T-helper 17 cell (primary cell): Measurements from ENCODE around the gene KDELR3. TPM values are rescaled to one million over a fixed set of nuclear protein-coding genes. Genes with fewer than 3 reads are reported as not detected.
A peak's percentile ranks its signal among the peaks of the same experiment; 100 is the strongest.

Source experiments
- ATAC-seq: fragments of 150-1000 bp; cut with Tn5 transposase; 2 replicates; pipeline ENCODE4 v1.10.0; 2021; ENCODE audit warnings: mild to moderate bottlenecking, moderate library complexity
- DNase-seq, 3 donors: peaks; one replicate each; pipeline versions ENCODE4 v3.0.0 to v3.0.0-alpha.2; 2020 to 2021
- H3K9me3 ChIP-seq: one replicate; pipeline ENCODE4 v1.7.0; 2013; ENCODE audit warnings: low read length, mild to moderate bottlenecking; ENCODE audit not compliant: control insufficient read depth, poor library complexity, severe bottlenecking
- H3K27ac Mint-ChIP-seq: one replicate; pipeline ENCODE4 v1.8.0; 2022; ENCODE audit warnings: mild to moderate bottlenecking, moderate library complexity, mixed read lengths
- H3K27me3 Mint-ChIP-seq: one replicate; pipeline ENCODE4 v1.8.0; 2022; ENCODE audit warnings: mixed read lengths
- H3K36me3 Mint-ChIP-seq: one replicate; pipeline ENCODE4 v1.8.0; 2022; ENCODE audit warnings: low read depth, mixed read lengths
- H3K4me1 Mint-ChIP-seq: one replicate; pipeline ENCODE4 v1.8.0; 2022; ENCODE audit warnings: mild to moderate bottlenecking, mixed read lengths
- H3K4me3 Mint-ChIP-seq: one replicate; pipeline ENCODE4 v1.8.0; 2022; ENCODE audit warnings: mild to moderate bottlenecking, moderate library complexity, mixed read lengths
- total RNA-seq, 4 donors: library from RNA in 2 of 4; stranded (reverse) in 2 of 4; gene quantifications; one replicate each; pipeline ENCODE4 v1.2.3 and lab custom pipeline; 2022 to 2026

KDELR3 gene
- total RNA-seq, 2 donors from 2014 or later: not detected

- Mint-ChIP-seq H3K27me3 (peaks cover 12% of the 10 kb centered on the region), H3K27ac (no peak overlapping the region)
These were observed 38.3 kb upstream of the KDELR3 start for GRCh38 chr22:38429499-38430068.

GRCh38 chr22:38431266-38432010 is 36.5 kb upstream of the KDELR3 start:
- H3K27ac Mint-ChIP-seq: no peak overlapping the region

More at GRCh38 chr22:38429499-38430068, 38.3 kb upstream of the KDELR3 start:
- no peaks in the 10 kb centered on the region for H3K9me3 ChIP-seq
- no peaks in the 10 kb centered on the region for H3K36me3 Mint-ChIP-seq
- H3K4me1 Mint-ChIP-seq: no peaks in the 10 kb centered on the region
- H3K4me3 Mint-ChIP-seq: no peak overlapping the region
- DNase-seq (no peak), ATAC-seq (no peak)

GRCh38 chr22:38432264-38432663 is 35.6 kb upstream of the KDELR3 start:
- H3K9me3 ChIP-seq: no peaks in the 10 kb centered on the region
- Mint-ChIP-seq H3K4me3 (no peak overlapping the region), H3K27me3 (peaks cover 13% of the 10 kb centered on the region), H3K27ac (no peak overlapping the region), H3K36me3 (no peaks in the 10 kb centered on the region), H3K4me1 (no peaks in the 10 kb centered on the region)
- no peak for DNase-seq
- ATAC-seq: no peak

More at GRCh38 chr22:38431266-38432010, 36.5 kb upstream of the KDELR3 start:
- DNase-seq (no peak), ATAC-seq (no peak)
- no peaks in the 10 kb centered on the region for H3K9me3 ChIP-seq
- Mint-ChIP-seq H3K36me3 (no peaks in the 10 kb centered on the region), H3K4me1 (no peaks in the 10 kb centered on the region), H3K27me3 (peaks cover 13% of the 10 kb centered on the region), H3K4me3 (no peak overlapping the region)

GRCh38 chr22:38433871-38434270 is 34.0 kb upstream of the KDELR3 start:
- Mint-ChIP-seq H3K4me3 (no peak overlapping the region), H3K36me3 (no peaks in the 10 kb centered on the region)
- no peak for ATAC-seq

GRCh38 chr22:38435010-38435409 is 32.9 kb upstream of the KDELR3 start:
- Mint-ChIP-seq H3K27ac (no peak overlapping the region), H3K36me3 (no peaks in the 10 kb centered on the region), H3K4me1 (no peaks in the 10 kb centered on the region), H3K4me3 (no peak overlapping the region), H3K27me3 (peaks cover 13% of the 10 kb centered on the region)
- no peak for ATAC-seq
- DNase-seq: no peak
- H3K9me3 ChIP-seq: no peaks in the 10 kb centered on the region

More at GRCh38 chr22:38433871-38434270, 34.0 kb upstream of the KDELR3 start:
- H3K27me3 Mint-ChIP-seq: peaks cover 13% of the 10 kb centered on the region
- H3K9me3 ChIP-seq: no peaks in the 10 kb centered on the region
- no peaks in the 10 kb centered on the region for H3K4me1 Mint-ChIP-seq
- no peak overlapping the region for H3K27ac Mint-ChIP-seq
- no peak for DNase-seq

GRCh38 chr22:38435965-38436364 is 31.9 kb upstream of the KDELR3 start:
- Mint-ChIP-seq H3K4me1 (no peaks in the 10 kb centered on the region), H3K27ac (no peak overlapping the region), H3K27me3 (peaks cover 21% of the 10 kb centered on the region), H3K36me3 (no peaks in the 10 kb centered on the region), H3K4me3 (no peak overlapping the region)
- no peaks in the 10 kb centered on the region for H3K9me3 ChIP-seq
- ATAC-seq: no peak
- no peak for DNase-seq

- no peaks in the 10 kb centered on the region for H3K36me3 Mint-ChIP-seq
- peaks cover 26% of the 10 kb centered on the region for H3K27me3 Mint-ChIP-seq
- H3K27ac Mint-ChIP-seq: no peak overlapping the region
- no peaks in the 10 kb centered on the region for H3K9me3 ChIP-seq
- no peak overlapping the region for H3K4me3 Mint-ChIP-seq
- H3K4me1 Mint-ChIP-seq: peaks cover 3% of the 10 kb centered on the region
- no peak for ATAC-seq
- no peak for DNase-seq
These were observed 31.1 kb upstream of the KDELR3 start for GRCh38 chr22:38436629-38437395.

GRCh38 chr22:38437416-38437815 is 30.5 kb upstream of the KDELR3 start:
- ATAC-seq (no peak), DNase-seq (no peak)
- no peaks in the 10 kb centered on the region for H3K9me3 ChIP-seq
- Mint-ChIP-seq H3K27ac (no peak overlapping the region), H3K27me3 (peaks cover 26% of the 10 kb centered on the region), H3K36me3 (no peaks in the 10 kb centered on the region), H3K4me1 (peaks cover 3% of the 10 kb centered on the region), H3K4me3 (no peak overlapping the region)

- Mint-ChIP-seq H3K36me3 (no peaks in the 10 kb centered on the region), H3K4me1 (peaks cover 3% of the 10 kb centered on the region), H3K27me3 (peaks cover 35% of the 10 kb centered on the region), H3K4me3 (no peak overlapping the region), H3K27ac (peak overlapping the region; percentile 72)
- DNase-seq (no peak), ATAC-seq (no peak)
- no peaks in the 10 kb centered on the region for H3K9me3 ChIP-seq
These were observed 27.0 kb upstream of the KDELR3 start for GRCh38 chr22:38440747-38441350.

- no peak for DNase-seq
- H3K36me3 Mint-ChIP-seq: no peaks in the 10 kb centered on the region
- no peaks in the 10 kb centered on the region for H3K9me3 ChIP-seq
- no peak overlapping the region for H3K4me3 Mint-ChIP-seq
- no peak overlapping the region for H3K27ac Mint-ChIP-seq
- peaks cover 3% of the 10 kb centered on the region for H3K4me1 Mint-ChIP-seq
- no peak for ATAC-seq
- H3K27me3 Mint-ChIP-seq: peaks cover 41% of the 10 kb centered on the region
These were observed 26.1 kb upstream of the KDELR3 start for GRCh38 chr22:38441620-38442287.

- Mint-ChIP-seq H3K36me3 (no peaks in the 10 kb centered on the region), H3K27ac (no peak overlapping the region), H3K4me3 (no peak overlapping the region), H3K27me3 (peaks cover 41% of the 10 kb centered on the region), H3K4me1 (peaks cover 3% of the 10 kb centered on the region)
- DNase-seq (no peak), ATAC-seq (no peak)
- no peaks in the 10 kb centered on the region for H3K9me3 ChIP-seq
These were observed 24.8 kb upstream of the KDELR3 start for GRCh38 chr22:38442967-38443627.
